Stimulated activated CD8-positive, alpha-beta memory T cell treated with anti-CD3 and anti-CD28 coated beads, Interleukin-12 subunit alpha, Interleukin-12 subunit beta, amount 100 ng/mL, for 24 hours (primary cell): ENCODE measurements around the gene NT5C.

Experiments
- DNase-seq: peaks from one replicate; pipeline ENCODE4 v3.0.0-alpha.2; 2020; ENCODE audit errors: extremely low read depth

Gene NT5C

DNA sequence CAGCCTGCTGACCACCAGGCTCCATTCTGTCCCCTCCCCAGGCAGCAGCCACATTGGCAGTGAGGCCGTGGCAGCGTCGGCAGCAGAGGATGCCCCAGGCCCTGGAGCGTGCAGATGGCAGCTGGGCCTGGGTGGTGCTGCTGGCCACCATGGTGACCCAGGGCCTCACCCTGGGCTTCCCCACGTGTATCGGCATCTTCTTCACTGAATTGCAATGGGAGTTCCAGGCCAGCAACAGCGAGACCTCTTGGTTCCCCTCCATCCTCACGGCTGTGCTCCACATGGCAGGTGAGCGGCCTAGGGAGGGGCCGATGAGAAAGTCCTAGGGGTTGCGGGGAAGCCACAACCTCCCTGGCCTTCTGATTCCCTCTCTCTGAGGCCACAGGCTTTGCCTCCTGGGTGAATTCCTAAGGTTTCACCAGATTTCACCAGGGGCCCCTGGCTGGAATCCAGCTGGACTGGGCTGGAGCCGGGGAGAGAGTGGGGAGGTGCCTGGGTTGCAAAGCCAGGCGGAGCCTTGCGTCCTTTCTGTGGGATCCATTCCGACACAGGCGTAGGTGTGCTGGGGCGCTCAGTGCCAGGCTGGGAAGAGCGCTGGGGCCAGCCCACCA is 37.9 kb downstream of the NT5C start:
- no peak for DNase-seq

DNA sequence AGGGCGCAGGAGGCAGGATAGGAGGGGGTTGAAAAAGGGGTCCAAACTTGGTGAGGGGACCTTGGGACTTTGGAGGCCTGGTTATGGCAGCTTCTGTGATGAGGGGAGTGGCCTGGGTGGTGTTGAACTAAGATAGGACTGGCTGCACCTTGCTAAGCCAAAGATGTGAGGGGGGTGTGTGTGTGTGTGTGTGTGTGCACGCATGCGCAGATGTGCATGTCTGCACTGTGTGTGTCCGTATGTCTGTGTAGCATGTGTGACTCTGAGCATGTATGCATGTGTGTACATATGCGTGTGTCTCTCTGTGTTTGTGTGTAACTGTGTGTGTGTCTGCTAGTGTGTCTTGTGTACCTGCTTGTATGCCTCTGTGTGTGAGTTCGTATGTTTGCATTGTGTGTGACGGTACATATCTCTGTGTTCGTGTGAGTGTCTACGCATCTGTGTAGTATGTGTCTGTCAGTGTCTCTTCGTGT is 39.7 kb downstream of the NT5C start:
- no peak for DNase-seq

DNA sequence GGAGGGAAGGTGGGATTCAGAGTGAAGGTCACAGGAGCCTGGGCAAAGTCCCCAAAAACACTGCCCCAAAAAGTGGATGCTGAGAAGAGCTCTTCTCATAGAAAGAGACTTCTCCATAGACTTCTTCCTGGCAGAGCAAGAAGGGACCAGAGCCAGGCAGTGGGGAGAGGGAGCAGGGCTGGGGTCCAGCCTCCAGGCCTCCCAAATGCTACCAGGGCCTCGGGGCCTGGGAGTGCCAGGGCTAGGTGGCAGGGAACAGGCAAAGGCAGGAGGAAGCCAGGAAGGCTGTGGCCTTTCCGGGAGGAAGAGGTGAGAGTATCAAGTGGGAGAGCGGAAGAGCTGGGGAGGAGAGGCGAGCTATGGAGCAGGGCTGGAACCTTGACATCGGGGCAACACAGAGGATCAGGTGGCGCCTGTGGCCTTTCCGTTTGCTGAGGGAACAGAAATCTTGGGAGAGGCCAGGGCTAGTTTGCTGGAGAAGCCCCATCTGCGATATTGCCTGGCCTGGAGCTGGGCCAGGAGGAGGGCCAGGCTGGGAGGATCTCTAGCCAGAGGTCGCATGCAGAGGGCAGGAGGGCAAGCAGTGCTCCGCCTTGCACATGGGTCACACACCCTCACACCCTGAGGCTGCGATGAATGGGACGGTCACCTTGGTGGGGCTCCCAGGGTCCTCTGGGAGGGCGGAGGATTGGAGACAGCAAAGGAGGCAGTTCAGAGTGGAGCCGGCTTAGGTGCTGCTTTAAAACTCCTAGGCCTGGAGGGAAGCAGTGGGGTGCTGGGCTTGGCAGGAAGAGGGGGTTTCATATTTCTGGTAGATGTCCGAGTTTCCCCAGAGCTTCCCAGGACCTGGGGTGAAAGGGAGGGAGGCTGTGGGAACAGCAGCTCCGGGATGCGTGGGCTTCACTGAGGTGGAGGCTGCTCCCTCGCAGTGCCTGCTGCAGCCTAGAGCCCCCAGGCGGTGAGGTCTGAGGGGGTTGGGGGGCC is 40.4 kb downstream of the NT5C start:
- DNase-seq, result no peak

DNA sequence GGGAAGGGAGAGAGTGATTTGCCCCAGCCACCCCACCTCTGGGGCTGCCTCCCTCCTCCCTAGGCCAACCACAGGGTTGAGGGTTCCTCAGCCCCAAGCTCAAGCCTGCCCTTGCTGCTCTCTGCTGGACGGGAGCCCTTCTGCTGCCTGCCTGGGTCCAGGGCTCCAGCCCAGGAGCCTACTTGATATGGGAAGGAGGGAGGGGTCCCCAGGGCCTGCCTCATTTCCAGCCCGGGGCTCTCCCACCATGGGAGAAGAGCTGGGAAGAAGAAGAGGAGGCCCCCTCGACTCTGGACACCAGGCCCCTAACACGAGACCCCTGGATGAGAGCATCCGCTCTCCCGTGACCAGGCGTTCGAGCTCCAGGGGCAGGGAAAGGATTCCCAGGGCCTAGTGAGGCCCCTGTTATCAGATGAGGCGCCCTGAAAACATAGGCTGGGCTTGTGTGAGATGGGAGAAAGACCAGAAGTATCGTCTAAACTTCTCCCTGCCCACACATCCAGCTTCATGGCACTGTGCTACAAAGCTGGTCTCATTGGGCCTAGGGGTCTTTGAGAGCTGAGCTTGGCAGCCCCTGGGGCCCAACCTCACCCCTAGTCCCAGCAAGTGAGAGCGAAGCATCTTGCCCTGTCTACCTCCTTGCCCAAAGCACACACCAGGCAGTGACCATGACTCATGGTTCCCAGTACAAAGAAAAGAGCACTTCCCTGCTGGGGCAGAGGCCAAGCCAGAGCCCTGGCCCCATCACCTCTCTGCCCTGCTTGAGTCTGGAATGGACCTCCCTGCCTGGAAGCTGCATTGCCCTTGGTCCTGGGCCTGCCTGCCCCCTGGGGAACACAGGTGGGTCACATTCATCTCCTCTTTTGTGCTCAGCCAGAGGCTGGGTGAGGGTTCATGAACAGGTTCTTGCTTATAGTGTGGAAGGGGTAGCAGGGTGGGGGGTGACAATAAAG is 42.8 kb downstream of the NT5C start:
- DNase-seq, result no peak

DNA sequence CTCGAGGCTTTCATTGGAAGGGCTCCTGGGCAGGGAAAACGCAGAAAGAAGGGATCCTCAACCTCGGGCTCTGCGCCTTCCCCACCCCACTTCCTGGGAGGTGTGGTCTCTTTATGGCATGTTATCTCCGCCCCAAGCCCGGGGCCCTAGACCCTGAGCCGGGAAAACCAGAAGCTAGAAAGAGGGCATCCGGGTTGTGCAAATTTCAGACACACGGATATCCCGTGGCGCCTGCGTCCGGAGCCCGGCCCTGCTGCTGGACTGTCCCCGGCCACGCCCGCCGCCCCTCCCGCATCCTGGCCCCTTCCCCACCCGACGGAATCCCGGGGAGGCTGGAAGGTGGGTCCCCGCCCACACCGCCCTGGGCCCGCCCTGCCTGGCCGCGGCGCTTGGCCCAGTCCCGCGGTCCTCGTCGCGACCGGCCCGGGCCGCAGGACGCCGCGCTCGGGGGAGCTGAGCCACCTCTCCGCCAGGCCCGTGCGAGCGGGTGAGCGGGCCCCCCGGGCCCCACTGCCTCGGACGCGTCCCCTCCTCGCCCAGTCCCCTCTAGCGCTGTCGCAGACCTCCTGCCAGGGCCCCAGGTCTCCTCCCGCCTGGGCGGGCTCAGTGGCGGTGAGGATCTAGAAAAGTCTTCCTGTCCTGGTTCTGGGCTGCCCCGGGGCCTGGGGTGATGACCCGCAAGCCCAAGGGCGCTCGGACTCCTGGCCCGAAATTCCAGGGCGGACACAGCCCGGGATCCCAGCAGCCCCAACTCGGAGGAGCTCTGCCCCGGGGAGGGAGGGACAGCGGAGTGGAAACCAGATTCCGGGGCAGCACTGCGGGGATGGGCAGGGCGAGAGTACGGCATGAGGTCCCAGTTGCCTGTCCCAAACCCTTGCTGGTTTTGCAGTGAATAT is 43.7 kb downstream of the NT5C start, which contains the start of gene SLC16A5:
TSS of gene SLC16A5 (plus strand) at position 397 of the 896 bp plus-strand sequence. CDS start 5,683 bp downstream, outside the sequence.
- no peak for DNase-seq

DNA sequence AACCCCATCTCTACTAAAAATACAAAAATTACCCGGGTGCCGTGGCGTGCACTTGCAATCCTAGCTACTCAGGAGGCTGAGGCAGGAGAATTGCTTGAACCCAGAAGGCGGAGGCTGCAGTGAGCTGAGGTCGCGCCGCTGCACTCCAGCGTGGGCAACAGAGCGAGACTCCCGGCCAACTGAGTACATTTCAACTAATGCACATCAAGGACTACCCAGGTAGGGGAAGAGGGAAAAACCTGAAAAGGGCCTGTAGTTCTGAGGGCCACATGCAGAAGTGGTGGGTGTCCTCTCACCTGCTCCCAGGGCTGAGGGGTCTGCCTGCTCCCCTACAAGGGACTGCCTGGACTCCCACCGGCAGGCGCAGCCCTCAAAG is 44.4 kb downstream of the NT5C start:
- DNase-seq, result no peak

DNA sequence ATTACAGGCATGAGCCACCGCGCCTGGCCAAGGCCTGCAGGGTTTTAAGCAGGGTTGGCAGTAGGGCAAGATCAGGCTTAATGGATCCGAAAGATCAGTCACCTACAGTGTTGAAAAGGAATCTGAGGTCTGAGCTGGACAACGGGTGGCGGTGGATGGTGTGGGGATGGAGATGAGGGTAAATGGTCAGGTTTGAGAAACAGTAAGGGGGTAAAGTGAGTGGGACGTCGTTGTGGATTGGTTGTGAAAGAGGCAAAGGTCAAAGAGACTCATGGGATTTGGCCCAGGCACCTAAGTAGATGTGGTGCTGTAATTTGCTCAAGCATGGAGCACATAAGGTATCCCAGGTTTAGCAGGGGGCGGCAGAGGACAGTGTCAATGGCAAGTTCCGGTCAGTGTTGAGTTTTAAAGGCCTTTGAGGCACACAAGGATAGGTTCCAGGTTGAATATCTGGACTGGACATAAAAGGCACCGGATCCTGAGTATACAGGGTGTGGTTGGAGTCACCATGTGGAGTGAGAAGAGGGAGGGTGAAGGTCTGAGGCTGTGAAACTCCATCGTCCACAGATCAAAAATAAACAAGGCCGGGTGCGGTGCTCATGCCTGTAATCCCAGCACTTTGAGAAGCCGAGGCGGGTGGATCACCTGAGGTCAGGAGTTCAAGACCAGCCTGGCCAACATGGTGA is 44.9 kb downstream of the NT5C start:
- DNase-seq, result no peak

DNA sequence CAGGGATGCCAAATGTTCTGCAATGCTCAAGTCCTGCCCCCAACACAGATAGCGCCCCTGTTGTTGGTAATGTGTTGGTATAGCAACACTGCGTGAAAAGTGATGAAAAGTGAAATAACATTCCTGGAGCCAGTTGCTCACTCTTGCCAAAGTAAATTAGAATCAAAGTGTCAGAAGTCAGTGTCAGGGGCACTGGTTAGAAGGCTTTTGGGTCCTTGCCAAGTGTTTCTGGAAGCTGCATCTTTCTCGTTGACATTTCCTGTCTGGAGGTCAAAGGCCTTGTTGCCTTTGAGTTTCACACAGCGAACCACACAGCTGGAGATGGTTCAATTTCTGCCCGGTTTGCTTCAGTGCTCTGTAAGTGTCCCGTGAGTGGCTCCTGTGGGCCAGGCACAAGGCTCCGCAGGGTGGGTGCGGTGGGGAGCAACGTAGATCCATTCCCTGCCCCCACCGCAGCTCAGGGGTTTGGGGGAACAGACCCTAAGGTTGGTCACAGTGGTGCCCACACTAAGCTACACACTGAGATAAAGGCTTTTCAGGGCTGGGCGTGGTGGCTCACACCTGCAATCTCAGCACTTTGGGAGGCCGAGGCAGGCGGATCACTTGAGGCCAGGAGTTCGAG is 47.4 kb downstream of the NT5C start:
- DNase-seq, result no peak

DNA sequence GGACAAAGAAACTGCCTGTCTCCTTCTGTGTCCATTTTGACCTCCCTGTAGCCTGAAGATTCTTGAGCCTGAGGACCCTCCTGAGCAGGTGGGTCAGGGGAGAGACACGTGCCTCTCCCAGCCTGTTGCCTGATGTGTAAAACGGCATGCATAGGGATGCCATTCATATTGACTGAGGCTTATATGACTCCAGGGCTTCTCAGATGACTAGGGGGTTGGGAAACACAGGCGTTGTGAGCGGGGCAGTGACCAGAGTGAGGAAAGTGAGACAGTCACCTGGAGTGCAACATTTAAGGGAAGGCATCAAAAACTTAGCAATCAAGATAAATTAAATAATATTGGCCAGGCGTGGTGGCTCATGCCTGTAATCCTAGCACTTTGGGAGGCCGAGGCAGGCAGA is 48.9 kb downstream of the NT5C start:
- DNase-seq, result no peak

DNA sequence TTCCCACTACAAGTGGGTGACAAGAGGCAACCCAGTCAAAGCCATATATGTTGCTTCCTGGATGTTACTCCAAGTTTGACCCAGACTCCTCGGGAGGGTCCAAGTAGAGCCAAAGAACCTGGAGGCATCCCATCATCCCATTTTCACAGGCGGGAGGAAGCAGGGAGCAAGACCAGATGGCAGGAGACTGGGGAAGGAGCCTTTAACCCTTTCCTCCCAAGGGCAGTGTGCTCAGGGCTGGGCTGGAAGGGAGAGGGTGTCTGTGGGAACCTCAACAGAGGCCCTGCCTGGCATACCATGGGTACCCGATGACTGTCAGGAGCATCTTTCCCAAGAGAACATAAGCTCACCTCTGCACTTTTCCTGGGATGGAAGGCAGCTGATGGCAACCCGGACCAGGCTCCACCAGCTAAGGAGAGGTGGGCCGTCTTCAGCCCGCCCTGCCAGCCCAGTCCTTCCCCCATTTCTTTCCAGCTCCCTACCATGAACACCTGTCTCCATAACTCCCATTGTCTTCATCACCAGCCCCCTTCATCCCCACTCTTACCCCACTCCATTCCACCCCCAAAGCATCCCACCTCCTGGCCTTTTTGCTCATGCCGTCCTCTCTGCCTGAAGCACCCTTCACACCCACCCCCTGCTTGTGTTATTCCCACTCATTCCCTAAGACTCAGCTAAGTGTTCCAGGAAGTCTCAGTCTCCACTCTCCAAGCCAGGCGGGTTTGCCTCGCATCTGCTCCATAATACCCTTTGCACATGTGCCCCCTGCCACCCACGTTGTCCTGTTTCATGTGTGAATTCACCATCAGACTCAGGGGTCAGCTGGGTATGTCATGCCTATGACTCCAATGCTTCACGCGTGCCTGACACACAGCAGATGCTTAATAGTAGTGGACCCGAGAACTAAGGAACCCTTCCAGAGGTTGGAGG is 49.7 kb downstream of the NT5C start:
- no peak for DNase-seq
